HT1080 (cell line): ENCODE data around the gene RANBP1. TPM values are rescaled to one million over a fixed set of nuclear protein-coding genes. Genes with fewer than 3 reads are reported as not detected.

Experiments
- DNase-seq: peaks from one replicate; pipeline ENCODE4 v3.0.0-alpha.2; 2015; ENCODE audit warnings: low read depth
- total RNA-seq: library from RNA; depleted of rRNA; stranded (reverse); fragments of >200 nt; shearing (Covaris generic); gene quantifications from 2 replicates; pipeline ENCODE4 v1.2.3, GENCODE V29; 2014

RANBP1 gene
- total RNA-seq, 1 experiment from 2014 or later: 801 TPM

GRCh38 chr22:20121856-20122415 is 6.0 kb downstream of the RANBP1 start:
- DNase-seq: no peak

GRCh38 chr22:20123366-20124082 is 7.6 kb downstream of the RANBP1 start:
- DNase-seq: no peak

GRCh38 chr22:20124083-20124787 is 8.3 kb downstream of the RANBP1 start:
- DNase-seq: no peak

GRCh38 chr22:20125201-20126174 is 9.6 kb downstream of the RANBP1 start:
- DNase-seq: no peak

- DNase-seq: no peak
These were observed 10.6 kb downstream of the RANBP1 start for GRCh38 chr22:20126284-20127029.

- no peak for DNase-seq
These were observed 11.5 kb downstream of the RANBP1 start for GRCh38 chr22:20127318-20127868.

- no peak for DNase-seq
These were observed 12.1 kb downstream of the RANBP1 start for GRCh38 chr22:20127869-20128618.

- no peak for DNase-seq
These were observed 12.7 kb downstream of the RANBP1 start for GRCh38 chr22:20128619-20128901.

GRCh38 chr22:20128902-20129746 is 13.2 kb downstream of the RANBP1 start:
- DNase-seq: no peak

GRCh38 chr22:20129747-20130014 is 13.8 kb downstream of the RANBP1 start:
- no peak for DNase-seq

- DNase-seq: no peak
These were observed 14.4 kb downstream of the RANBP1 start for GRCh38 chr22:20130319-20130718.

- DNase-seq: peak; percentile 59
These were observed 15.1 kb downstream of the RANBP1 start for GRCh38 chr22:20130731-20131596.

GRCh38 chr22:20131597-20131858 is 15.6 kb downstream of the RANBP1 start, which contains the start of gene ZDHHC8:
ZDHHC8 (plus strand) TSS chr22:20131804; CDS start chr22:20131948, 144 bp downstream.
- DNase-seq: no peak

GRCh38 chr22:20131859-20132685 is 16.2 kb downstream of the RANBP1 start:
- no peak for DNase-seq

GRCh38 chr22:20132686-20133246 is 16.9 kb downstream of the RANBP1 start:
- no peak for DNase-seq

GRCh38 chr22:20133930-20134549 is 18.1 kb downstream of the RANBP1 start:
- no peak for DNase-seq

GRCh38 chr22:20135265-20135664 is 19.4 kb downstream of the RANBP1 start:
- no peak for DNase-seq
